Fibroblast of lung (primary cell): ENCODE measurements around the gene DSCAML1. TPM values are rescaled to one million over a fixed set of nuclear protein-coding genes. Genes with fewer than 3 reads are reported as not detected.

Experiments
- DNase-seq, 2 donors: peaks; one replicate each; pipeline versions ENCODE4 v3.0.0 to v3.0.0-alpha.2; 2010; ENCODE audit warnings: low read depth in 2 of 2
- H2AFZ ChIP-seq: 2 replicates; pipeline ENCODE4 v1.5.1; 2012; ENCODE audit warnings: low read length, control low read depth, inconsistent platforms
- H3K27ac ChIP-seq: 2 replicates; pipeline ENCODE4 v1.5.1; 2011; ENCODE audit warnings: low read length, control low read depth; ENCODE audit not compliant: insufficient read depth
- H3K27me3 ChIP-seq: 2 replicates; pipeline ENCODE4 v1.5.1; 2011; ENCODE audit warnings: mild to moderate bottlenecking, low read length; ENCODE audit not compliant: control insufficient read depth, insufficient read depth
- H3K36me3 ChIP-seq: 2 replicates; pipeline ENCODE4 v1.5.1; 2011; ENCODE audit warnings: low read length; ENCODE audit not compliant: control insufficient read depth, insufficient read depth
- H3K4me1 ChIP-seq: 2 replicates; pipeline ENCODE4 v1.5.1; 2011; ENCODE audit warnings: low read length; ENCODE audit not compliant: control insufficient read depth, insufficient read depth; ENCODE audit errors: extremely low read depth
- H3K4me2 ChIP-seq: 2 replicates; pipeline ENCODE4 v1.5.1; 2011; ENCODE audit warnings: low read length, control low read depth; ENCODE audit not compliant: insufficient read depth; ENCODE audit errors: extremely low read depth
- H3K4me3 ChIP-seq, 4 experiments: fragments of 200-600 bp in 1 of 4; sonication (generic) in 1 of 4; replicated peaks in 1 of 4; 2 replicates each; pipeline ENCODE4 v1.5.1; 2011 to 2016; ENCODE audit warnings: low read length in 4 of 4, low read depth in 3 of 4, mild to moderate bottlenecking in 3 of 4, control low read depth in 2 of 4, inconsistent platforms in 1 of 4, mixed read lengths in 1 of 4; ENCODE audit not compliant: insufficient read depth in 1 of 4; ENCODE audit errors: control extremely low read depth in 1 of 4
- H3K79me2 ChIP-seq: 2 replicates; pipeline ENCODE4 v1.5.1; 2012; ENCODE audit warnings: mild to moderate bottlenecking, low read length, inconsistent platforms; ENCODE audit not compliant: control insufficient read depth, insufficient read depth
- H3K9ac ChIP-seq: 2 replicates; pipeline ENCODE4 v1.5.1; 2011; ENCODE audit warnings: mild to moderate bottlenecking, low read length, control low read depth; ENCODE audit not compliant: insufficient read depth
- H3K9me3 ChIP-seq: 2 replicates; pipeline ENCODE4 v1.5.1; 2012; ENCODE audit warnings: low read depth, low read length; ENCODE audit not compliant: control insufficient read depth, insufficient read depth
- H4K20me1 ChIP-seq: 2 replicates; pipeline ENCODE4 v1.5.1; 2011; ENCODE audit warnings: low read length; ENCODE audit not compliant: control insufficient read depth, insufficient read depth; ENCODE audit errors: extremely low read depth
- EZH2 ChIP-seq: IDR thresholded peaks from 2 replicates; pipeline ENCODE4 v1.5.1; 2012; ENCODE audit warnings: low read length, control low read depth, mild to moderate bottlenecking; ENCODE audit errors: missing control alignments
- polyA plus RNA-seq, 2 donors: library from polyadenylated mRNA; depleted of rRNA in 1 of 2; stranded (reverse) in 1 of 2; unstranded in 1 of 2; fragments of >200 nt; gene quantifications; 2 replicates each; pipeline ENCODE4 v1.2.1, GENCODE V29; 2011 to 2012; ENCODE audit warnings: missing spikeins in 1 of 2
- total RNA-seq: library from RNA; depleted of rRNA; stranded (reverse); fragments of >200 nt; gene quantifications from 2 replicates; pipeline ENCODE4 v1.2.1, GENCODE V29; 2014
- TF ChIP-seq, protein P1 (sequence below), 2 donors: IDR thresholded peaks in 1 of 2; conservative IDR thresholded peaks in 1 of 2; 1 replicate in 1 of 2; 2 replicates in 1 of 2; pipeline ENCODE4 v1.5.1; 2011 to 2012; ENCODE audit warnings: low read length in 2 of 2, control low read depth in 1 of 2, inconsistent platforms in 1 of 2, low read depth in 1 of 2, mild to moderate bottlenecking in 1 of 2

DSCAML1 gene
- total and polyA plus RNA-seq, 2 donors (not counting 1 experiment from before 2014, with no cell fraction given): not detected

DNA sequence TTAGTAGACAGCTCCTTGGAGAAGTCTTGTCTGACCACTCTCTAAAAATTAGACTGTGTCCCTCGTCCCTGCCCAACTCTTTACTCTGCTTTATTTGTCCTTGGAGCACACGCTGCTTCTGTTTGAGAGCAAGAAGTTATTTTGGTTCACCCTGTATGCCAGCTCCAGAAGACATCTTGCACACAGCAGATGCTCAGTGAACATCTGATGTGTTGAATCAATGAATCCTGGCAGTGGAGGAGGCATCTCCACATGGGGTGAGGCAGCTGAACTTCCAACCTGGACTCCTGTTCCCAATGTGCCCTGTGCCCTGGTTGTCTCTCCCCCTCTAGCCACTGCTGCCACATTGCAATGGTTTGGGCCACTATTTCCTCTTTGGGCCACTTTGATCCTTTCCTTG, 255.8 kb downstream of the DSCAML1 start:
- DNase-seq: no peak
- Histone ChIP-seq H2AFZ (no peak overlapping the region), H3K27me3 (no peaks in the 10 kb centered on the region), H3K9ac (no peak overlapping the region), H3K27ac (no peak overlapping the region), H3K4me3 (no peak overlapping the region), H3K36me3 (no peaks in the 10 kb centered on the region), H4K20me1 (no peaks in the 10 kb centered on the region), H3K79me2 (no peaks in the 10 kb centered on the region), H3K4me1 (no peaks in the 10 kb centered on the region), H3K9me3 (no peaks in the 10 kb centered on the region), H3K4me2 (no peak overlapping the region)
- TF ChIP-seq, protein P1, sequence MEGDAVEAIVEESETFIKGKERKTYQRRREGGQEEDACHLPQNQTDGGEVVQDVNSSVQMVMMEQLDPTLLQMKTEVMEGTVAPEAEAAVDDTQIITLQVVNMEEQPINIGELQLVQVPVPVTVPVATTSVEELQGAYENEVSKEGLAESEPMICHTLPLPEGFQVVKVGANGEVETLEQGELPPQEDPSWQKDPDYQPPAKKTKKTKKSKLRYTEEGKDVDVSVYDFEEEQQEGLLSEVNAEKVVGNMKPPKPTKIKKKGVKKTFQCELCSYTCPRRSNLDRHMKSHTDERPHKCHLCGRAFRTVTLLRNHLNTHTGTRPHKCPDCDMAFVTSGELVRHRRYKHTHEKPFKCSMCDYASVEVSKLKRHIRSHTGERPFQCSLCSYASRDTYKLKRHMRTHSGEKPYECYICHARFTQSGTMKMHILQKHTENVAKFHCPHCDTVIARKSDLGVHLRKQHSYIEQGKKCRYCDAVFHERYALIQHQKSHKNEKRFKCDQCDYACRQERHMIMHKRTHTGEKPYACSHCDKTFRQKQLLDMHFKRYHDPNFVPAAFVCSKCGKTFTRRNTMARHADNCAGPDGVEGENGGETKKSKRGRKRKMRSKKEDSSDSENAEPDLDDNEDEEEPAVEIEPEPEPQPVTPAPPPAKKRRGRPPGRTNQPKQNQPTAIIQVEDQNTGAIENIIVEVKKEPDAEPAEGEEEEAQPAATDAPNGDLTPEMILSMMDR (conservative IDR thresholded peaks at IDR 0.05 in 1 of 2, IDR thresholded peaks at IDR 0.05 in 1 of 2; ENCODE audit: low read depth in 1 of 2, low read length in 2 of 2): no peak
- no peak for TF ChIP-seq EZH2

DNA sequence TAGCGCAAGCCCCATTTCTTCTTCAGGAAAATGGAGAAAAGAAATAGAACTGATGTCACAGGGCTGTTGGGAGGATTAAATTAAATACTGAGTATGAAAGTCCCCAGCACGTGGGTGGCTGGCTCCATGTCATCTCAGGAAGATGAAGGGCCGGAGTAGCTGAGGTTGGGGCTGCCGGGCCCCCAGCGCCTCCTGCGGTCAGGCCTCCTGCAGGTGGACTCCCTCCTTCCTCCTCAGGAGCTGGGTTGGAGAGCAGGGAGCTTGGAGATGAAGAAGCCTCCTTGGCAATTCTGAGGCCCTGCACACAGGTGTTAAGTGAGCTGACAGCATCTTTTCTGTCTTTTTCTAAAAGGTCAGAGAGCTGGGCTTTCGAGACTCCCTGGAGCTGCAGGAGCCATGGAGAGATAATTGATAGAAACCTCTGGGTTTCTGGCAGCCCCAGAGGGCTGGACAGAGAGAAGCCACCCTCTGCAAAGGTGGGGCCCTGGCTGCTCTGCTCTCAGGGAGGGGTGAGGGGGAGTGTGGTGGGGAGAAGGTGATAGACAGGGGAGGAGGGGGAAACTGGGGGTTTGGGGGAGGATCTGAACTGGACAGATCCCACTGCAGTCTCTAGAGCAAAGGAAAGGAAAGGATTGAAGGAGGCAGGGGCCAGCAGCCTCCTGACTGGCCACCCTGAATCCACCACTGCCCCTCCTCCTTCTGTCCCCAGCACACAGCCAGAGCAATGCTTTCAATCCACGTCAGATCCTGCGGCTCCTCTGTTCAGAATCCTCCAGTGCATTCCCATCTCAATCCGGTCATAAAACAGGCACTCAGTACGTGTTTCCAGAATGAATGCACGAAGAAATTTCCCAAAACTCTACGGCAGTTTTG, 258.5 kb downstream of the DSCAML1 start:
- no peak for DNase-seq
- no peak overlapping the region for H2AFZ ChIP-seq
- H3K4me3 ChIP-seq: no peak overlapping the region
- no peaks in the 10 kb centered on the region for H4K20me1 ChIP-seq
- H3K4me2 ChIP-seq: no peak overlapping the region
- no peak for TF ChIP-seq EZH2
- TF ChIP-seq, protein P1 (conservative IDR thresholded peaks at IDR 0.05 in 1 of 2, IDR thresholded peaks at IDR 0.05 in 1 of 2; ENCODE audit: low read depth in 1 of 2, low read length in 2 of 2): no peak
- no peaks in the 10 kb centered on the region for H3K4me1 ChIP-seq
- no peak overlapping the region for H3K27ac ChIP-seq
- peaks cover 3% of the 10 kb centered on the region for H3K27me3 ChIP-seq
- no peaks in the 10 kb centered on the region for H3K36me3 ChIP-seq
- H3K79me2 ChIP-seq: no peaks in the 10 kb centered on the region
- no peak overlapping the region for H3K9ac ChIP-seq
- no peaks in the 10 kb centered on the region for H3K9me3 ChIP-seq

DNA sequence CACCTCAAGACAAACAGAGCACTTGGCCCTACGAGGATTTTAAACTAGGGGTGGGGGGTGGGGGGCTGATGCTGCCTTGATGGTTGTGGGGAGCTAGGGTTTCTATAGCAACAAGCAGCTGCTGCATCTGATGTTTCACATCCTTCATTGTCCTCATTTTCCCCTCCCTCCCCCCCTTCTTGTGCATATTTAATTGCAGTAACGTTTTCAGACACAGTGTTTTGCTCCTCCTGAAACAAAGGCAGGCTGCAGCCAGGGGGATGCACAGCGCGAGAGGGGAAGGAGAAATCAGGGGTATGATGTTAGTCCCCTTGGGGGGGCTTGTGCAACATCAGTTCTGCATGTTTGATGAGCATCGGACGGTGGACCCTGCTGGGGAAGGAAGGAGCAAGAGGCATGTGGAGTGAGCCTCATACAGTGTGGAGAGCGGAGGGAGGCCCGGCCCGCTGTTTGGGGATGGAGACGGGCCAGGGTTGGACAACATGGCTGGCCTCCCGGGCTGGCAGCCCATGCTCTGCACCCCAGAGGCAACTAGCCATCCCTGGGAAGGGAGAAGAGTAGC, 261.1 kb downstream of the DSCAML1 start:
- no peaks in the 10 kb centered on the region for H3K9me3 ChIP-seq
- no peak overlapping the region for H3K27ac ChIP-seq
- no peak for TF ChIP-seq EZH2
- TF ChIP-seq, protein P1 (conservative IDR thresholded peaks at IDR 0.05 in 1 of 2, IDR thresholded peaks at IDR 0.05 in 1 of 2; ENCODE audit: low read depth in 1 of 2, low read length in 2 of 2): no peak
- peaks cover 3% of the 10 kb centered on the region for H3K27me3 ChIP-seq
- no peaks in the 10 kb centered on the region for H3K79me2 ChIP-seq
- H3K36me3 ChIP-seq: no peaks in the 10 kb centered on the region
- H3K4me1 ChIP-seq: no peaks in the 10 kb centered on the region
- H2AFZ ChIP-seq: no peak overlapping the region
- no peak overlapping the region for H3K4me2 ChIP-seq
- DNase-seq: no peak
- no peak overlapping the region for H3K4me3 ChIP-seq
- no peak overlapping the region for H3K9ac ChIP-seq
- H4K20me1 ChIP-seq: no peaks in the 10 kb centered on the region
